COLO668 (cell line): ENCODE results near the gene HGD.
A peak's percentile ranks its signal among the peaks of the same experiment; 100 is the strongest.
"Not testable (repeated sequence)": the region's sequence is repeated elsewhere in the genome, so short reads cannot be mapped to it uniquely, and the experiment has no call there.

Experiments
- DNase-seq: peaks from one replicate; lab custom pipeline; 2025; ENCODE audit not compliant: unreplicated experiment; lab: John Stamatoyannopoulos, UW

Gene HGD

GRCh38 chr3:120680193-120680894 lies 1.7 kb downstream of the HGD start:
- no peak for DNase-seq

- no peak for DNase-seq
These were observed 3.1 kb downstream of the HGD start for GRCh38 chr3:120678984-120679383.

GRCh38 chr3:120678331-120678947 lies 3.6 kb downstream of the HGD start:
- DNase-seq: peak; percentile 56

- not testable (repeated sequence) for DNase-seq
These were observed 4.8 kb downstream of the HGD start for GRCh38 chr3:120677193-120677592.

GRCh38 chr3:120673116-120673515 lies 8.9 kb downstream of the HGD start:
- no peak for DNase-seq

GRCh38 chr3:120670576-120670975 lies 11.5 kb downstream of the HGD start:
- no peak for DNase-seq

GRCh38 chr3:120664926-120665325 lies 17.1 kb downstream of the HGD start:
- DNase-seq: no peak

GRCh38 chr3:120661945-120662344 lies 20.1 kb downstream of the HGD start:
- no peak for DNase-seq

- no peak for DNase-seq
These were observed 20.7 kb downstream of the HGD start for GRCh38 chr3:120661106-120661905.

GRCh38 chr3:120659834-120660233 lies 22.2 kb downstream of the HGD start:
- no peak for DNase-seq

GRCh38 chr3:120659285-120659684 lies 22.8 kb downstream of the HGD start:
- no peak for DNase-seq

GRCh38 chr3:120652896-120653545 lies 29.0 kb downstream of the HGD start:
- DNase-seq: no peak

GRCh38 chr3:120652281-120652680 lies 29.8 kb downstream of the HGD start:
- DNase-seq: no peak

- no peak for DNase-seq
These were observed 31.7 kb downstream of the HGD start for GRCh38 chr3:120650311-120650710.

- no peak for DNase-seq
These were observed 32.2 kb downstream of the HGD start for GRCh38 chr3:120649830-120650233.

- no peak for DNase-seq
These were observed 33.7 kb downstream of the HGD start for GRCh38 chr3:120648290-120648689.

- DNase-seq: no peak
These were observed 35.1 kb downstream of the HGD start for GRCh38 chr3:120646771-120647432.

- DNase-seq: no peak
These were observed 36.8 kb downstream of the HGD start for GRCh38 chr3:120645083-120645845.

GRCh38 chr3:120642368-120642948 lies 39.6 kb downstream of the HGD start:
- DNase-seq: no peak

GRCh38 chr3:120641696-120642246 lies 40.3 kb downstream of the HGD start:
- DNase-seq: no peak
